ENCODE results near the gene GABARAP. TPM values are rescaled to one million over a fixed set of nuclear protein-coding genes. Genes with fewer than 3 reads are reported as not detected.

Gene GABARAP
- total and polyA plus RNA-seq, 10 of the 15 experiments (the other 5 are each of a cell fraction or from before 2014, with no cell fraction given): 134 to 613 (median 285) TPM

- 92% methylated on average over 8 of the region's 8 CpGs for WGBS (ENCODE audit: insufficient coverage, insufficient replicate concordance, low lambda C conversion rate, missing lambda C conversion rate)
- no peak overlapping the region for H3K4me3 ChIP-seq
- ATAC-seq (no peak), DNase-seq (ENCODE audit: low read depth, low spot score) (no peak), FAIRE-seq (no peak)
- no peak overlapping the region for H3K9ac ChIP-seq (ENCODE audit: control insufficient read depth, insufficient read depth, low read length)
- H3K9me3 ChIP-seq (replicated peaks; ENCODE audit: control insufficient read depth, insufficient read depth, low read length): no peaks in the 10 kb centered on the region
- H3K27me3 ChIP-seq (replicated peaks in 1 of 2; ENCODE audit: control insufficient read depth in 2 of 2, insufficient read depth in 2 of 2, low read length in 1 of 2): no peaks in the 10 kb centered on the region; a peak in 1 of 4 replicates
- H3K36me3 ChIP-seq (ENCODE audit: control insufficient read depth in 2 of 2, insufficient read depth in 2 of 2, low read length in 1 of 2): peaks cover 2 to 13% of the 10 kb centered on the region in 2 experiments; a peak in 2 of 4 replicates
- TF ChIP-seq CBFB (IDR thresholded peaks at IDR 0.05; ENCODE audit: low read depth) (no peak), KLF5 (IDR thresholded peaks at IDR 0.05; ENCODE audit: partially characterized antibody) (no peak), WRNIP1 (IDR thresholded peaks at IDR 0.05; ENCODE audit: borderline replicate concordance, low read depth, low read length) (no peak)
- ChIA-PET CTCF (interaction anchor here (0.6 to 1.0 kb wide), 3 partner anchors 36 to 266 kb away, joined by 3 read pairs; no protein-coding TSS in a partner anchor), RAD21 (ENCODE audit: unreplicated experiment) (interaction anchor here (1.2 kb wide), 1 partner anchor 10 kb away, joined by 3 read pairs; no protein-coding TSS in a partner anchor), SMC1A (ENCODE audit: uncharacterized antibody, unreplicated experiment) (interaction anchor here (1.1 kb wide), 2 partner anchors 15 to 105 kb away, joined by 3 to 5 read pairs; partner anchors contain the start of gene GABARAP), POLR2A (interaction anchor here (0.9 to 1.1 kb wide), 2 partner anchors 41 to 248 kb away, joined by 3 to 4 read pairs; no protein-coding TSS in a partner anchor)
- no peak overlapping the region for H2AFZ ChIP-seq (ENCODE audit: control insufficient read depth, low read depth, low read length)
- BruUV-seq (replicated peaks): no TSS peak
- intact Hi-C loops (cut with micrococcal nuclease; ENCODE audit: unreplicated experiment): no loop called here
- in situ Hi-C loops (cut with MboI): no loop called here
- H3K79me2 ChIP-seq (ENCODE audit: control insufficient read depth, insufficient read depth, low read length): peaks cover 12% of the 10 kb centered on the region
- H3K4me2 ChIP-seq (ENCODE audit: control insufficient read depth, insufficient read depth): no peak overlapping the region
- no peak overlapping the region for H3K27ac ChIP-seq (ENCODE audit: control insufficient read depth, insufficient read depth)
- H3K4me1 ChIP-seq (ENCODE audit: control insufficient read depth, insufficient read depth, low read length): peaks cover 4% of the 10 kb centered on the region
- H4K20me1 ChIP-seq (ENCODE audit: control insufficient read depth, insufficient read depth): no peaks in the 10 kb centered on the region
Observed at GRCh38 chr17:7256766-7257456, 14.7 kb upstream of the GABARAP start.

- no peak overlapping the region for H3K4me3 ChIP-seq
- TF ChIP-seq HDAC2 (IDR thresholded peaks at IDR 0.05): no peak
- TF ChIP-seq ETV6 (conservative IDR thresholded peaks at IDR 0.05 in 1 of 2, IDR thresholded peaks at IDR 0.05 in 1 of 2; ENCODE audit: borderline replicate concordance in 1 of 2, low read depth in 1 of 2): no peak
- TF ChIP-seq CBX3 (IDR thresholded peaks at IDR 0.05; ENCODE audit: borderline replicate concordance, low read depth): no peak
- H2AFZ ChIP-seq (ENCODE audit: control insufficient read depth, low read depth, low read length): no peak overlapping the region
- no peak for DNase-seq (ENCODE audit: low read depth, low spot score)
- RAD21 ChIA-PET (ENCODE audit: unreplicated experiment): no interaction called here
- POLR2A ChIA-PET: interaction anchor here (0.6 to 1.4 kb wide), 3 partner anchors 34 to 191 kb away, joined by 3 to 4 read pairs (median 3); no protein-coding TSS in a partner anchor
- no peak for ATAC-seq
- in situ Hi-C loops (cut with MboI): no loop called here
- H3K9me3 ChIP-seq (replicated peaks; ENCODE audit: control insufficient read depth, insufficient read depth, low read length): no peaks in the 10 kb centered on the region
- SMC1A ChIA-PET (ENCODE audit: uncharacterized antibody, unreplicated experiment): interaction anchor here (1.5 kb wide), 1 partner anchor 9 kb away, joined by 6 read pairs; no protein-coding TSS in a partner anchor
- no peaks in the 10 kb centered on the region for H3K27me3 ChIP-seq (replicated peaks in 1 of 2; ENCODE audit: control insufficient read depth in 2 of 2, insufficient read depth in 2 of 2, low read length in 1 of 2)
- intact Hi-C loops (cut with micrococcal nuclease; ENCODE audit: unreplicated experiment): no loop called here
- CTCF ChIA-PET: interaction anchor here (1.2 kb wide), 2 partner anchors 13 to 42 kb away, joined by 4 to 7 read pairs; no protein-coding TSS in a partner anchor
- H3K27ac ChIP-seq (ENCODE audit: control insufficient read depth, insufficient read depth): no peak overlapping the region
- H3K9ac ChIP-seq (ENCODE audit: control insufficient read depth, insufficient read depth, low read length): no peak overlapping the region
- peaks cover 2 to 13% of the 10 kb centered on the region in 2 experiments; a peak in 2 of 4 replicates for H3K36me3 ChIP-seq (ENCODE audit: control insufficient read depth in 2 of 2, insufficient read depth in 2 of 2, low read length in 1 of 2)
- BruUV-seq (replicated peaks): no TSS peak
- no peak for FAIRE-seq
- peaks cover 31% of the 10 kb centered on the region for H3K79me2 ChIP-seq (ENCODE audit: control insufficient read depth, insufficient read depth, low read length)
- H4K20me1 ChIP-seq (ENCODE audit: control insufficient read depth, insufficient read depth): no peaks in the 10 kb centered on the region
- no peak overlapping the region for H3K4me2 ChIP-seq (ENCODE audit: control insufficient read depth, insufficient read depth)
- no peaks in the 10 kb centered on the region; the same call in 1 of the 2 replicates for H3K4me1 ChIP-seq (ENCODE audit: control insufficient read depth, insufficient read depth, low read length)
- 96% methylated on average over 4 of the region's 4 CpGs for WGBS (ENCODE audit: insufficient coverage, insufficient replicate concordance, low lambda C conversion rate, missing lambda C conversion rate)
Observed at GRCh38 chr17:7254511-7254910, 12.3 kb upstream of the GABARAP start.

Data from GM12878 (cell line).